Ascending aorta (tissue), 2 donors: ENCODE measurements around the gene BCR. TPM values are rescaled to one million over a fixed set of nuclear protein-coding genes. Genes with fewer than 3 reads are reported as not detected.

Experiments used
- DNase-seq, 2 donors: peaks; one replicate each; pipeline ENCODE4 v3.0.0-alpha.2; 2019; ENCODE audit warnings: low spot score in 2 of 2
- H3K27ac ChIP-seq, 2 donors: fragments of 200-600 bp; sonication (generic); one replicate each; pipeline ENCODE4 v1.5.1; 2016 to 2017; ENCODE audit warnings: mild to moderate bottlenecking in 1 of 2
- H3K27me3 ChIP-seq: fragments of 200-600 bp; sonication (generic); one replicate; pipeline ENCODE4 v1.5.1; 2017
- H3K36me3 ChIP-seq, 2 donors: fragments of 200-600 bp; sonication (generic); one replicate each; pipeline ENCODE4 v1.5.1; 2016
- H3K4me1 ChIP-seq, 2 donors: fragments of 200-600 bp; sonication (generic); one replicate each; pipeline ENCODE4 v1.5.1; 2016 to 2017; ENCODE audit warnings: mild to moderate bottlenecking in 1 of 2
- H3K4me3 ChIP-seq, 2 donors: fragments of 200-600 bp; sonication (generic); one replicate each; pipeline ENCODE4 v1.5.1; 2016 to 2017; ENCODE audit warnings: mild to moderate bottlenecking in 1 of 2
- H3K9me3 ChIP-seq, 2 donors: fragments of 200-600 bp; sonication (generic); one replicate each; pipeline ENCODE4 v1.5.1; 2016
- CTCF ChIP-seq, 3 experiments: fragments of 200-600 bp in 2 of 3; fragments of 450-650 bp in 1 of 3; sonication (generic) in 2 of 3; IDR thresholded peaks; one replicate each; pipeline ENCODE4 v1.5.1; 2016 to 2019; ENCODE audit warnings: antibody characterized with exemption in 3 of 3, mild to moderate bottlenecking in 1 of 3, moderate library complexity in 1 of 3
- intact Hi-C: fragments of 100-400 bp; cut with DNase I; formaldehyde crosslinking; loops from one replicate; pipeline ENCODE4 v1.15.1; 2023
- total RNA-seq: library from RNA; depleted of rRNA; stranded (reverse); fragments of >200 nt; gene quantifications from one replicate; pipeline ENCODE4 v1.1.0, GENCODE V29; 2016

BCR gene
- total RNA-seq, 1 donor from 2014 or later = 216 TPM

- Histone ChIP-seq H3K4me1 (no peaks in the 10 kb centered on the region), H3K4me3 (no peak overlapping the region), H3K9me3 (no peaks in the 10 kb centered on the region), H3K36me3 (peaks cover 0 to 11% of the 10 kb centered on the region in 2 donors), H3K27me3 (no peaks in the 10 kb centered on the region), H3K27ac (no peak overlapping the region)
- no peak for DNase-seq
- no peak for TF ChIP-seq CTCF (IDR thresholded peaks at IDR 0.05)
- intact Hi-C loops = no loop called here
These were observed 26.3 kb upstream of the BCR start for GRCh38 chr22:23153994-23154393.

- no peak for DNase-seq
- intact Hi-C loops = no loop called here
- Histone ChIP-seq H3K27ac (no peak overlapping the region), H3K9me3 (no peaks in the 10 kb centered on the region), H3K27me3 (no peaks in the 10 kb centered on the region), H3K4me3 (no peak overlapping the region), H3K36me3 (peaks cover 0 to 11% of the 10 kb centered on the region in 2 donors), H3K4me1 (no peaks in the 10 kb centered on the region)
- no peak for TF ChIP-seq CTCF (IDR thresholded peaks at IDR 0.05)
These were observed 25.8 kb upstream of the BCR start for GRCh38 chr22:23154461-23154860.

- Histone ChIP-seq H3K9me3 (no peaks in the 10 kb centered on the region), H3K4me3 (no peak overlapping the region), H3K4me1 (no peaks in the 10 kb centered on the region), H3K36me3 (peaks cover 3 to 8% of the 10 kb centered on the region in 2 donors), H3K27ac (no peak overlapping the region), H3K27me3 (no peaks in the 10 kb centered on the region)
- no peak for TF ChIP-seq CTCF (IDR thresholded peaks at IDR 0.05)
- no peak for DNase-seq
- intact Hi-C loops = no loop called here
These were observed 25.2 kb upstream of the BCR start for GRCh38 chr22:23155143-23155542.

- Histone ChIP-seq H3K4me3 (no peak overlapping the region), H3K27ac (no peak overlapping the region), H3K9me3 (no peaks in the 10 kb centered on the region), H3K4me1 (no peaks in the 10 kb centered on the region), H3K27me3 (no peaks in the 10 kb centered on the region), H3K36me3 (peaks cover 5 to 7% of the 10 kb centered on the region in 2 donors)
- TF ChIP-seq CTCF (IDR thresholded peaks at IDR 0.05) = no peak
- no peak for DNase-seq
- intact Hi-C loops = no loop called here
These were observed 24.5 kb upstream of the BCR start for GRCh38 chr22:23155831-23156230.

GRCh38 chr22:23156286-23156685, 24.0 kb upstream of the BCR start:
- Histone ChIP-seq H3K27me3 (no peaks in the 10 kb centered on the region), H3K4me1 (no peaks in the 10 kb centered on the region), H3K36me3 (peaks cover 4 to 7% of the 10 kb centered on the region in 2 donors), H3K27ac (no peak overlapping the region), H3K4me3 (no peak overlapping the region), H3K9me3 (no peaks in the 10 kb centered on the region)
- no peak for TF ChIP-seq CTCF (IDR thresholded peaks at IDR 0.05)
- DNase-seq = no peak
- intact Hi-C loops = no loop called here
